Brain pericyte (primary cell): ENCODE measurements around the gene ROR2.

Experiments used
- DNase-seq: peaks from one replicate; pipeline ENCODE4 v3.0.0-alpha.2; 2012; ENCODE audit warnings: low read depth, low spot score

ROR2 gene

DNA sequence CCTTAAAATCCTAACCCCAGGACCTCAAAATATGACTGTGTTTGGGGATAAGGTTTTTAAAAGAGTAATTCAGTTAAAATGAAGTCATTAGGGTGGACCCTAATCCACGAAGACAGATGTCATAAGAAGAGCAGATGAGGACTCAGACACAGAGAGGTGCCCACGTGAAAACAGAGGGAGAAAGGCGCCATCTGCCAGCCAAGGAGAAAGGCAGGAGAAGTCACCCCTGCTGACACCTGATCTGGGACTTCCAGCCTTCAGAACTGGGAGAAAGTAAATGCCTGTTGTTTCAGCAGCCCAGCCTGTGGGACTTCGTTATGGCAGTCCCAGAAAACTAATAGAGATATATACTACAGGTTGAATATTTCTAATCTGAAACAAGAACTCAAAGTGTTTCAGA is 67.4 kb downstream of the ROR2 start:
- no peak for DNase-seq

DNA sequence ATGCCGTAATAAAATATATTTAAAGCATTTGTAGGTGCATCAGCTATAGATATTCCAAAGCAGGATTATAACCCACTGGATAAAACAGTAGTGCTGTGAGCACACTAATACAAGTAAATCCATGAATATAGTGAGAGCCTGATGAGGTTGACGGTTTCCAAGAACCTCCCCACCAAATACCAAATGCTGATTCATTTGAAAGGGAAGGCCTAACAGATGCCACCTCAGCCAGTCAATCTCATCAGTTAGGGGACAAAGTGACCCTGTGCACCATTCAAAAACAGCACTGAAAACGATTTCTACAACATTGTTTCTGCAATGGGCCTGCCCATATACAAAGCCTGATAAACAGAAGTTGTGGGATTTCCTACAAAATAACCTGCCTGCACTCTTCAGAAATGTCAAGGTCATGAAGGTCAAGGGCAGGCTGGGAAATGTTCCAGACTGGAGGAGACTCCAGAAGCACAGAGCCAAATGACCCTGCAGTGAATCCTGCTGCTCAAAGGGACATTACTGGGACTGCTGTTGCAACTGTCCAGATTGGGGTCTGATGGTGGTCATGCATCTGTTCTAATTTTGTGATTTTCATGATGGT is 69.6 kb downstream of the ROR2 start:
- no peak for DNase-seq

GRCh38 chr9:91879231-91879630 is 70.8 kb downstream of the ROR2 start:
- no peak for DNase-seq

DNA sequence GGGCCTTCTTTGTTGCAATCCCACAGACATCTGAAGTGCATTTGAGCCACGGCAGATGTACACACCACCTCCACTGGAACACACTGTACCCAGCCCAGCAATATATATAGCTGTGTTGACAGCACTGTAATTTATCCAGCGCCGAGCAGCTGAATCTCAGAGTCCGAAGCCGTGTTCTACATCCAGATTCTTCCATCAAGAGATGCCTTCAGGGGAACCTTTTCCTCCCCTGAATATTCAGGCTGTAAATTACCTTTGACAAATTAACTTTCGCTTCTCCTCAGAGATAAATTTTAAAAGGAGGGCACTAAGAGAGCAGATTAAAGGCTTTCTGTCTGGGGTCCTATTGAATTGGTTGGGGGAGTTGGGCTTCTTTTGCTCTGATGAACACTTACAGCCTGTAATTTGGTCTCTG is 76.4 kb downstream of the ROR2 start:
- DNase-seq = no peak

- DNase-seq = no peak
These were observed 81.2 kb downstream of the ROR2 start for GRCh38 chr9:91868732-91869391.

DNA sequence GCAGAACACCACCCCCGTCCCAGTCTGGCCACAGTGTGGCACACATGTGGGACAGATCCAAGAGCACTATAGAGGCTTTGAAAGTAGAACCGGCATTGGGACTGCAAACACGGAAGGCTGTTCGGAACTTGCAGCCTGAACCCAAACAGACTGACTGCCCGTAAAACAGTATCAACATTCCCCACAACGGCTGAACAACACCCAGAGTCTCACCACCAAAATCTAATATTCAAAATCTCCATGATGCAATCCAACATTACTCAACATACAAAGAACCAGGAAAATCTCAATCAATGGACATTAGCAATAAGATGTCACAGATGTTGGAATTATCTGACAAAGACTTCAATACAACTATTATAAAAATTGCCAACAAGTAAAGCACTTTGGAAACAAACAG is 82.3 kb downstream of the ROR2 start:
- DNase-seq = no peak

- DNase-seq = no peak
These were observed 85.0 kb downstream of the ROR2 start for GRCh38 chr9:91865041-91865440.

DNA sequence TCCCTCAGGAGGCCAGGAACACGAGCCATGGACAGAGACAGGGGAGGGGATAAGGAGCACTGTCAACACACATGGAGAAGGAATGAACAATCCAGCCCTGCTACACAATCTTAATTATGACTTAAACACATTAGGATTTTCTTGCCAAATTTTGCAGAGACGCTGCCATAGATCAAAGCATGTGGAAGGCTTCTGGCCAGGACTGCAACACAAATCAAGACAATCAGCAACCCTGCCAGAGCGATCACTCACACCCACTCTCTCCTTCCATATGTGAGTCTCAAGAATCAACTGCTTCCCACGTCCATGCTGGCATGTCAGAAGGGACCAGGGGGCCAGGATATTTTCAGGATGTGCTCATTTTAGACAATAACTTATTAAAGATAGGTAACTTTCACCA is 85.6 kb downstream of the ROR2 start:
- no peak for DNase-seq

GRCh38 chr9:91863469-91863868 is 86.6 kb downstream of the ROR2 start:
- no peak for DNase-seq

GRCh38 chr9:91858213-91859030 is 91.6 kb downstream of the ROR2 start:
- DNase-seq = no peak

- DNase-seq = no peak
These were observed 92.5 kb downstream of the ROR2 start for GRCh38 chr9:91857291-91858212.

GRCh38 chr9:91856419-91856818 is 93.6 kb downstream of the ROR2 start:
- DNase-seq = no peak

DNA sequence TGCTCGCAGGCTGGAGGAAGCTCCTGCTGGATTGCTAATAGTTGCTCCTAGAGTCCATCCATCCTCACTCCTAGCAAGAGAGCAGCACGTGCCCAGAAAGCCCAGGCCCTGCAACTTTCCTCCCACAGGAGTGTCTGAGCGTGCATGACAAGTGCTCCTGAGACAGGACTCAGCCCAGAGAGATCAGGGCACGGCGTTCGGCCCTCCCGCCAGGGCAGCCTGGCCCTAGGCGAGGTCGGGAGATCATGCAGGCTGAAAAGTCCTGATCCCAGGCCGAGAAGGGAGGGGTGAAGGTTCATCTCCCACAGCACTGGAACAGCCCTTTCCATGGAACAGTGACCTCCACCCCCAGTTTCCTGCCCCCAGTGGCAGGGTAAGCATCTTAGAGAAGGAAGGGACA is 94.8 kb downstream of the ROR2 start:
- DNase-seq = no peak

DNA sequence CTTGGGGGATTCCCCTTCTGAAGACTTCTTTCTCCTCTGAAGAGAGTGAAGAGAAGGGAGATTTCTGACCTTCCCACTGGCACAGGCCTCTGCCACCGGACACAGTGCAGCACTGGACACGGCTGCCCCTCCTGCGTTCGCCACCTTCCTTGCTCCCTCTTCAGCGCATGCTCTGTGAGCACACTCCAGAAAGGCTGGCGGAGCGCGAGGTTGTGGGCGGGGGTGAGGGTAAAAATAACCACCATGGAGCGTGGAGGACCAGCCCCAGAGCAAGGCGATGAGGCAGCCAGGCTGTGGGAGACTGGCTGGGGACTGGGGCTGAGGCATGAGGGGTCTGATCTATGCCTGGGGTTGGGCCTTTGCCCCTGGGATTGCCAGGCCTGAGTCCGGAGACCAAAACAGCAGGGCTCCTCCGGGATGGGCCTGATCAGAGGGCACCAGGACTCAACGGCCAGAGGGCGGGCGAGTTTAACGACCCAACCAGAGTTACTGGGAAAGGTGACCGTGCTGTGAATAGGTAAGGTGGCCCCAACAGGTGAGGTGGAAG is 97.2 kb downstream of the ROR2 start:
- DNase-seq = no peak

- DNase-seq = no peak
These were observed 100.3 kb downstream of the ROR2 start for GRCh38 chr9:91849694-91850093.

DNA sequence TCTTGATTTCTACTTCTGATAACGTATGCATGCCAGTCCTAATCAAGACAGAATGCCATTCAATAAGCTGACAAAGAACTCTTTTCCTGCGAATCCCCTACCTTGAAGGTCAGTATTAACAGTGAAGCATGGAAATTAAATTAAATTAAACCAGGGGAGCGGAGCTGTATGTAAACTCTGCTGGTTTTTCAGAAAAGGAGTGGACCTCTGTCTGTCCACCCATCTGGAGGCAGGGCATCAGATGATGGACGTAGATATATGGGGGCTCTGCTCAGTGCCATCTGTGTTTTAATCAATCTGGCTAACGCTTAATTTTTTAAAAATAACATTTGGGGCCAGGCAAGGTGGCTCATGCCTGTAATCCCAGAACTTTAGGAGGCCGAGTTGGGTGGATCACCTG is 101.9 kb downstream of the ROR2 start:
- DNase-seq = no peak

- DNase-seq = no peak
These were observed 102.4 kb downstream of the ROR2 start for GRCh38 chr9:91847581-91848091.

- DNase-seq = no peak
These were observed 104.1 kb downstream of the ROR2 start for GRCh38 chr9:91845879-91846278.

DNA sequence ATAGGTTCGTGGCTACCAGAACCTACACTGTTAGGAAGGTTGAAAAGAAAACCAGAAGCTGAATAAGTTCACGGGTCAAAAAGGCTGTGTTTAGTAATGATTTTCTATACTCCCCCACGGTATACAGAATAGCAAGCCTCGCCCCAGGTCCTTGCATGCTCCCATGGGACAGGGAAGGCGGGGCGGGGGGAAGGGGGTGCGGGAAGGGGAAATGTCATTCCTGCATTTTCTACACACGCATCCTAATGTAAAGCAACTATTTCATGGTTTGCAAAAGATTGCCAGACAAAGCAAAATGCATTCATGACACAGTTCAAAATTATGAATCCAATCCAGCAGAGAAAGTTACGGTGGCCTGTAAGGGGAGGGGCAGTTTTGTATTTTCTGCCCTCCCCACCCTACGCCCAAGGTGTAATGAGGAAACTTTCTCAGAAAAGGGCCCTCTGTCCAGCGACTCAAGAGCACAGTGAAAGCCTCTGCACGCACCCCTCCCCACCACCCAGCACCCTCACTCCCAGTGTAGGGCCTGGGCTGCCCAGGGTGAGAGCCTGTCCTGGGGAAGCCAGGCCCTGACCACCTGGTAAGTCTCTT is 105.2 kb downstream of the ROR2 start:
- DNase-seq = no peak

- no peak for DNase-seq
These were observed 105.8 kb downstream of the ROR2 start for GRCh38 chr9:91844190-91844589.

- DNase-seq = no peak
These were observed 106.3 kb downstream of the ROR2 start for GRCh38 chr9:91843623-91844148.
